Iris pigment epithelial cell (primary cell): Measurements from ENCODE around the gene ARFGAP3.
"Not testable (repeated sequence)": the region's sequence is repeated elsewhere in the genome, so short reads cannot be mapped to it uniquely, and the experiment has no call there.

Experiments used
- DNase-seq: peaks from one replicate; pipeline ENCODE4 v3.0.0-alpha.2; 2011; ENCODE audit warnings: low read depth

The ARFGAP3 gene

DNA sequence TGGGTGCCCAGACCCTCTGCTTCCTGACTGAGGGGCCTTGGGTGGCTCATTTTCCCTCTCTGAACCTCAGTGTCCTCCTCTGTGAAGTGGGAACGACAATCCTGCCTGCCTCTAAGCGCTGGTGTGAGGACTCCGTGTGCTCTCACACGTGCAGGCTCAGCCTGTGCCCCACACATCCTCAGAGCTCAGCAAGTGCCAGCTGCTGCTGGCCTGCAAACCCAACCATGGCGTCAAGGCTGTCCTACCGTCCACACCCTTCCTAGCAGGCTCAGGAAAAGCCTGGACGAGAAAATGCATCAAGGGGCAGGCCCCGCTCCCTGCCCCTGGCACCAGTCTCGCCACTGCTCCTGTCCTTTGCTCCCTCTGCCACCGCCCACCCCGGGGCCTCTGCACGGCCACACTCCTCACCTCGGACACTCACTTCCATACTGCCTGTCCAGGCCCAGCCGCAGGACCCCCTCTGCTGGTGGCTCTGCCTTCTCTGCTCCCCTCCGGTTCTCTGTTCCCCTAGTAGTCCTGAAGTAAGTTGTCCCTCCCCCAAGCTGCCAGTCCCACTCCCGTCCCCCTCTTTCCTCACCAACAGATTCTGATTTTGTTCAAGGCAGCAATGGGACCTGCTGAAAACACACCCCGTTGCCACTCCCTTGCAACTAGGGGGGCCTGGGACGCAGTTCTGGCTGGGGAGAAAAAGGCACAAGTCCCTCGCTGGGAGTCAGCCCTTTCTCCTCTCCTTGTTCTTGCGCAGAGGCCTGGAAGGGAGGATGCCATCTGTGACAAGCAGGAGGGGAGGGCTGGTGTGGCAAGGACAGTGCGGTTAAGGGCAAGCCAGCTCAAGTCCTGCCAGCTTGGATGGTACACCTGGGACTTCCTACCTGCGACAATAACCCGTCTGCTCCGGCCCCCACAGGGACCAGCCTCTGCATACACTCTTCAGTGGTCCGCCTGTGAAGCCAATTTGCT lies 62.2 kb downstream of the ARFGAP3 start:
- DNase-seq, result no peak

DNA sequence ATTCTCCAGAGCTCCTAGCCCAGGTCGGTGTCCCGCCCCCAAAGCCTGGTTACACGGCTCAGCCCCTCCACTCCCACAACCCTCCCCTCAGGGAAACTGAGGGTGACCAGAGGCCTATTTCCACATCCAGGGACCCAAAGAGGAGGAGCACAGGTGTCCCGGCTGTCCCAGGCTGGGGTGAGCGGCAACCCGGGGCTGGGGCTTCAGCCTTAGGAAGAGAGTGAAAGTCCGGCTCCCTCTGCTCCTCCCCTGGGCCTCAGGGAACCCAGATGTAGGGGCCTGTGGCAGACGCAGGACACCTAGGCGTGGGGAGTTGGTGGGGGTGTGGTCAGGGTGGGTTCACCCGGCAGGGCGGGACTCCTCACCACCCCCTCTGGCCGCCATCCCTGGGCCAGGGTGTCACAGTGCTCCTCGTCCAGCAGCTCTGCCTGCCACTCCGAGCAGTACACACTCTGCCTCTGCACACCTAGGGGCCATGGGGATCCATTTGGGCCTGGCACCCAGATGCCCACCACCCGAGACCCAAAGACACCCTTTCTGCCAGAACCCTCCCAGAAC lies 63.1 kb downstream of the ARFGAP3 start:
- no peak for DNase-seq

DNA sequence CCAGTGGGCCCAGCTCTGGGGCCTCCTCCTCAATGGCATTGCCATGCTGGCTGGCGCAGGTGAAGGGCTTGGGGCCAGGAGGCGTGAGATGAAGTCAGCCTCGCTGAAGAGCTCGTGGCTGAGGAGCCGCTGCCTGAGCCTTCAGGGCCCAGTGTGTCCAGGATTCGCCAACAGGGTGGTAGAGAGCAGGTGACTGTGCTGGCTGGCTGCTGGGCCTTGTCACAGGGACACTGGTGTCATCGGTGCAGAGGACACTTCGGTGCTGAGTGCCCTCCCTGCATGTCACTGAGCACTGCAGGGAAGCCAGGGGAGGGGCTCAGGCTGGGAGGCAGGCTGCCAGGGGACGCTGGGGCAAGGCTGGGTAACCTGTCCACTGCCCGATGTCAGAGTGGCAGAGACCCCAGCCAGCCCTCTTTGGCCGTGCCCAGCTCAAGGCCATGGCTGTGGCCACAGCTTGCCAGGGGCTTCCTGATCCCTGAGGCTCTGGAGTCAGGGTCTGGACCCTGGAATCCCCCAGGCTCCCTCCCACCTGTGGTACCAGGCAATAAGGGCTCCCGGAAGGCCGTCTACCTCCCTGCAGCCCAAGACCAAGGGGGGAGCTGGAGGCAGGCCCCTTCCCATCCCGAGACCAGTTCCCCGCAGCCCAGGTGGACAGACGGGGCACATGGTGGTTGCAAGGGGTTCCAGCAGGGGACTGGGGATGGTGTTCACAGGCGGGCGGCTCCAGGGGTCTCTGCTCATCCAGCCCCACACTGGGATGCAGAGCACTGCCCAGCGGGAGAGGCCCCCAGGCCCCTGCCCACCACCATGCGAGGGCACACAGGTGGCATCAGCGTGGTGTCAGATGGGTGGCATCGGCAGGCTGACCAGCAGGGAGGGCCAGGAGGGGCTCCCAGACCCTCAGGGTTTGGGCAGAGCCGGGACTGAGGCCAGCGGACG lies 63.9 kb downstream of the ARFGAP3 start:
- DNase-seq, result no peak

DNA sequence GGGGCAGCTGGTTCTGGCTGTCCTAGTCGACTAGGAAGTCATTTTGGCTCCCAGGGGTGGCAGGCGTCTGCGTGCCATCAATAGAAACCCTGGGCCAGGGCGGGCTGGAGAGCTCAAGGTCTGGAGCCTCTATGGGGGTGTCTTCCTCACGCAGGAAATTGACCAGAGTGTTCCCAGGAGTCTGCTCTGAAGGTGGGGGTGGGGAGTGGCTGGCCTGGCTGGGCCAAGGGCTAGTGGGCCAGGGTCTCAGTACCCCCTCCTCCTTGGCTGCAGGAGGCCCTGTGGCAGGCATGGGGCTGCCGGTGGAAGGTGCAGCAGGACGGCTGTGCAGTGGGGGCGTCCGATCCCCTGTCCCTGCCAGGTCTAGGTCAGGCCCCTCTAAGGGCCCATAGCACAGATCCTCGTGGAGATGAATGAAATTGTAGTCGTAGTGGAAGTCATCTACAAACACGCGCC lies 64.6 kb downstream of the ARFGAP3 start:
- DNase-seq, result no peak

- DNase-seq, result no peak
Observed at GRCh38 chr22:42791721-42792452, 65.2 kb downstream of the ARFGAP3 start.

GRCh38 chr22:42788466-42788865 lies 68.6 kb downstream of the ARFGAP3 start:
- DNase-seq, result no peak

GRCh38 chr22:42788021-42788420 lies 69.1 kb downstream of the ARFGAP3 start:
- DNase-seq, result no peak

GRCh38 chr22:42787357-42787736 lies 69.7 kb downstream of the ARFGAP3 start:
- no peak for DNase-seq

GRCh38 chr22:42786606-42787356 lies 70.3 kb downstream of the ARFGAP3 start:
- DNase-seq, result no peak

DNA sequence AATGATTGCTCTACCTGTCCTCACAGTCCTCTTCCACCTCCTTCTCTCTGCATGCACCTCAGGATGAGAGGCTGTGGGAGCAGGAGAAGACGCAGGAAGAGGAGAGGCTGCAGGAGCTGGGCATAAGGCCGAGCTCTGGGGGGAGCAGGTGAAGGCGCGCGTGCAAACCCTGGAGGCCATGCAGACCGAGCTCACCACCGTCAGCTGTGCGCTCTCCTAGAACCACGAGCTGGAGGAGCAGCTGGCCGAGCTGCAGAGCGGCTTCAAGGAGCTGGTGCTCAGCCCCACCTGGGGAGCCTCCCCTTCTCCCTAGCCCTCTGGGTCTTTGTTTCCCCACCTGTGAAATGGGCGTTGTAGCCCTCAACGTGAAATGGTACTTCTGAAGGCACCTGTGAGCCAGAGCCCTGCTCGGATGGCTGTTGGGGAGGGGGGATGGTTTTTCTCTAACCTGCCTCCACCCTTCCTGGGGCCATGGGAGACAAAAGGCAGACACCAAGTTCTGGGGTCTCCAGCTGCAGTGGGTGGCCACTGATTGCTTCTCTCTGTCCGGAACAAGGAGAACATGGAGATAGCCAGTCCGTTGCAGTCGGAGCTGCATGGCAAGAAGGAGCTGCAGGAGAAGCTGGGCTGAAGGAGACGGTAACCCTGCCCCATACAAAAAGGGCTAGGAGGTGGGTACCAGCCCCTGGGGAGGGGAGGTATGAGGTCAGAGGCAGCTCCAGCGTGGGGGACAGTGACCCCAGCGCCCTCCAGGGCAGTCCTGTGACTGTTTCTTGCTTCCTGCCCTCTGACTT lies 71.2 kb downstream of the ARFGAP3 start:
- DNase-seq, result no peak

DNA sequence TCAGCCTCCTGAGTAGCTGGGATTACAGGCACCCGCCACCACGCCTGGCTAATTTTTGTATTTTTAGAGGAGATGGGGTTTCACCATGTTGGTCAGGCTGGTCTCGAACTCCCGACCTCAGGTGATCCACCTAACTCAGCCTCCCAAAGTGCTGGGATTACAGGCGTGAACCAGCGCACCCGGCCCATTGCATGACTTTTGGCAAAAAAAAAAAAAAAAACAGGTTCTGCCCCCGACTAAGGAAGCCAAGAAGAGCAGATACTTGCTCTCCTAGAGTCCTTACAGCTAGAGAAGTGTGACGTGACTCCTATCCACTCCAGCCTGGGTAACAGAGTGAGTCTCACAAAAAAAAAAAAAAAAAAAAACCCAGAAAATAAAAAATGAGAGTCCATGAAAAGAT lies 74.8 kb downstream of the ARFGAP3 start:
- not testable (repeated sequence) for DNase-seq

DNA sequence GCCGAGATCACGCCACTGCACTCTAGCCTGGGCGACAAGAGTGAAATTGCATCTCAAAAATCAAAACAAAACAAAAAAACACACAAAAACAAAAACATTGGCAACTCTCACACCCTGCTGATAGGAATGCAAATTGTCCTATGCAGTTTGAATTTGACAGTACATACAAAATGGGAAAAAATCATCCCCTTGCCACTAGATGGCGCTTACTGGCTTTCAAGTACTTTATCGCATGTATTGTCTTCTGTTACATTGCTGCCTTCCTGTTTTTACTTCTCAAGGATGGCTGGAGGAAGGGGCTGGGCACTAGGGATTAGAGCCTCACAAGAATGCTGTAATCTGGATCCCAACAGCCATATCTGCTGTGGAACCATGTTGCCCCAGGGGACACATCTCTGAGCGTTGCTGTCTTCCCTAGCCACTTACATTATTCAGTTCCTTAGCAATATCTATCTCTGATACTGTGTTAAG lies 77.0 kb downstream of the ARFGAP3 start:
- peak; percentile 95 for DNase-seq

DNA sequence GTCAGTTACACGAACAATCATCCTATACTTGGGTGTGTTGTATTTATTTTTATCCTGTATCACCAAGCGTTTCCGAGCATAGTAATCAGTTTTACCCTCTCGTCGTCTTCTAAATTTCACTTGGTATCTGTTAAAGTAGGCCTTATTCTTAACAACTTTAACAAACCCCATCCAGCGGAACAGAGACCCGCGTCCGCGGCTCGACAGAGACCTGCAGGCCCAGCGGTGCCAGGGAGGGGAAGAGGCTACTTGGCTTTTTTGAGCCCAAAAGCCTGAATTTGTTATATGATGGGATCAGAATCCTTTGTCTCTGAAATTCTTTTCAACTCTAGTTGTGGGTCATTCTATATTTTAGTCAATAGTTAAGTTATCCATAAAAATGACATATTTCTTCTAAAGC lies 79.9 kb downstream of the ARFGAP3 start:
- DNase-seq, result no peak

DNA sequence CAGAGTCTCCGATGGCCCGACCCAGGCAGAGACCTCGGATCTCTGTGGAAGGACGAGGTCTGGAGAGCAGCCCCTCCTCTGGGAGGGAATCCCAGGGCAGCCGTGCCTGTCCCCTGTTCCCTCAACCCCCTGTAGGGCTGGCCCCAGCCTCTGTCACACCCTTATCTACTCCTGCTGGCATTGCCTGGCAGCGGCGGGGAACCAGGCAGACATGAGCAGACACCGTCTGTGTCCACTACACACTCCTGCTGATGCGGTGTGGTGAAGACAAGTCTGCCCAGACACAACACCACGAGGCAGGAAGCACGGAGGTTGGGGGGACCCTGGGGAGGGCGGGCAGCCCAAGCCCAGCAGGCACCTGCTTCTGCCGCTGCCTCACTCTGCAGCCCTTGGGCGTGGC lies 83.9 kb downstream of the ARFGAP3 start:
- DNase-seq, result no peak

DNA sequence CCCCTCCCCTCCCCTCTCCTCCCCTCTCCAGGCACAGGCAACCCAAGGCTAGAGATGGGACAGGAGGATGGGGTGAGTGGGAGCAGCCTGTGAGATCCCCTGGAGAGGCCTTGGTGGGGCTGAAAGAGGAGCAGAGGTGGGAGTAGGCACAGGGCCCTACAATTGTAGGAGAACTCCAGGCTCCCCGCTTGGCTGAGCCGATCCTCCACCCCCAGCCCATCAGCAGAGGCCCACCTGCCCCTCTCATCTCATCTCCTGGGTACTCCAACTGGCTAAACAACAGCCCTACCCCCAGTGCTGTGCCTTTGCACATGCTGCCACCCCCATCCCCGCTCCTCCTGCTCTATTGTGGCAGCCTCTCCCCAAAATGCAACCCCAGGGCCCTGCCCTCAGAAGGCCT lies 84.4 kb downstream of the ARFGAP3 start:
- DNase-seq, result no peak

- DNase-seq, result no peak
Observed at GRCh38 chr22:42770941-42771647, 86.0 kb downstream of the ARFGAP3 start.

GRCh38 chr22:42770448-42770726 lies 86.7 kb downstream of the ARFGAP3 start:
- DNase-seq, result no peak

GRCh38 chr22:42769574-42770447 lies 87.3 kb downstream of the ARFGAP3 start:
- DNase-seq, result peak; percentile 91

DNA sequence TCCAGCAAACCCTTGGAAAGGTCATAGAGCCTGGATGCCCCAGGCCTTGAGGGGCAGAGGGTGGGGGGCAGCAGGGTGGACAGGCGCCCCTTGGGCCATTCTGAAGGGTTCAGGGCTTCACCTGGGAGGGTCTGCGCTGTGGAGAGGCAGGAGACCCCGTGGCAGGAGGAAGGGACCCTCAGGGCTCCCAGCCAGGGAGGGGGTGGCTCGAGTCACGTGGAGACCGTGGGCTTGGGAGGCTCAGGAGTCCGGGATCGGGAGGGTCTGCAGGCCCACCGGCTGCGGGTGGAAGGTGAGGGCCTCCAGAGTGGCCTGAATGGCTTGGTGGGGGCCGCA lies 87.9 kb downstream of the ARFGAP3 start:
- DNase-seq, result no peak
